H9 (cell line): ENCODE measurements around the gene PSKH1. TPM values are rescaled to one million over a fixed set of nuclear protein-coding genes. Genes with fewer than 3 reads are reported as not detected.
A peak's percentile ranks its signal among the peaks of the same experiment; 100 is the strongest.

Experiments
- DNase-seq: peaks from one replicate; pipeline ENCODE4 v3.0.0-alpha.2; 2017
- H2AFZ ChIP-seq: one replicate; pipeline ENCODE4 v1.6.1; 2013; ENCODE audit warnings: mild to moderate bottlenecking, low read length, control low read depth, moderate library complexity
- H2AK5ac ChIP-seq: 2 replicates; pipeline ENCODE4 v1.6.1; 2013; ENCODE audit warnings: low read length, control low read depth, mixed read lengths; ENCODE audit not compliant: insufficient read length
- H2BK120ac ChIP-seq: one replicate; pipeline ENCODE4 v1.6.1; 2013; ENCODE audit warnings: low read depth, mild to moderate bottlenecking, low read length, control low read depth, inconsistent platforms; ENCODE audit not compliant: poor library complexity, severe bottlenecking
- H2BK12ac ChIP-seq: 2 replicates; pipeline ENCODE4 v1.6.1; 2013; ENCODE audit warnings: low read length, control low read depth, mixed read lengths, low read depth; ENCODE audit not compliant: insufficient read length
- H2BK15ac ChIP-seq: 2 replicates; pipeline ENCODE4 v1.6.1; 2013; ENCODE audit warnings: low read depth, low read length, control low read depth
- H2BK20ac ChIP-seq: one replicate; pipeline ENCODE4 v1.6.1; 2013; ENCODE audit warnings: low read depth, mild to moderate bottlenecking, low read length, control low read depth, inconsistent platforms; ENCODE audit not compliant: poor library complexity, severe bottlenecking
- H2BK5ac ChIP-seq: 2 replicates; pipeline ENCODE4 v1.6.1; 2013; ENCODE audit warnings: low read length, control low read depth, mixed read lengths; ENCODE audit not compliant: insufficient read length
- H3K14ac ChIP-seq: 2 replicates; pipeline ENCODE4 v1.6.1; 2013; ENCODE audit warnings: low read length, control low read depth; ENCODE audit not compliant: insufficient read depth
- H3K18ac ChIP-seq: 2 replicates; pipeline ENCODE4 v1.6.1; 2013; ENCODE audit warnings: low read depth, mild to moderate bottlenecking, mixed read lengths, low read length, control low read depth; ENCODE audit not compliant: insufficient read length
- H3K23ac ChIP-seq: 2 replicates; pipeline ENCODE4 v1.6.1; 2013; ENCODE audit warnings: low read length, control low read depth, mixed read lengths, low read depth; ENCODE audit not compliant: insufficient read length
- H3K23me2 ChIP-seq: 2 replicates; pipeline ENCODE4 v1.6.1; 2013; ENCODE audit warnings: low read depth, mild to moderate bottlenecking, mixed read lengths, low read length, control low read depth; ENCODE audit not compliant: insufficient read length, poor library complexity, severe bottlenecking
- H3K27ac ChIP-seq: 2 replicates; pipeline ENCODE4 v1.5.1; 2013; ENCODE audit warnings: low read length, control low read depth, mixed read lengths, low read depth; ENCODE audit not compliant: insufficient read length
- H3K27me3 ChIP-seq: 2 replicates; pipeline ENCODE4 v1.6.1; 2013; ENCODE audit warnings: low read length, control low read depth, inconsistent platforms; ENCODE audit not compliant: insufficient read depth
- H3K4ac ChIP-seq: 2 replicates; pipeline ENCODE4 v1.6.1; 2013; ENCODE audit warnings: low read depth, mild to moderate bottlenecking, control low read depth, inconsistent platforms, low read length, moderate library complexity
- H3K4me1 ChIP-seq: 2 replicates; pipeline ENCODE4 v1.6.1; 2013; ENCODE audit warnings: low read length, control low read depth, inconsistent platforms; ENCODE audit not compliant: insufficient read depth
- H3K4me2 ChIP-seq: 2 replicates; pipeline ENCODE4 v1.6.1; 2013; ENCODE audit warnings: low read length, control low read depth, mixed read lengths; ENCODE audit not compliant: insufficient read length, insufficient read depth
- H3K56ac ChIP-seq: 2 replicates; pipeline ENCODE4 v1.6.1; 2013; ENCODE audit warnings: low read depth, mild to moderate bottlenecking, mixed read lengths, low read length, control low read depth; ENCODE audit not compliant: insufficient read length
- H3K79me1 ChIP-seq: 2 replicates; pipeline ENCODE4 v1.6.1; 2013; ENCODE audit warnings: low read depth, mild to moderate bottlenecking, moderate library complexity, low read length, control low read depth, inconsistent platforms; ENCODE audit not compliant: insufficient read depth, poor library complexity, severe bottlenecking
- H3K79me2 ChIP-seq: 2 replicates; pipeline ENCODE4 v1.6.1; 2013; ENCODE audit warnings: low read length, control low read depth, inconsistent platforms; ENCODE audit not compliant: insufficient read depth
- H3K9ac ChIP-seq: 2 replicates; pipeline ENCODE4 v1.6.1; 2013; ENCODE audit warnings: low read length, control low read depth, mixed read lengths; ENCODE audit not compliant: insufficient read length; ENCODE audit errors: extremely low read depth
- H3K9me3 ChIP-seq: one replicate; pipeline ENCODE4 v1.6.1; 2013; ENCODE audit warnings: low read depth, low read length, inconsistent platforms; ENCODE audit not compliant: control insufficient read depth
- H3T11ph ChIP-seq: one replicate; pipeline ENCODE4 v1.6.1; 2013; ENCODE audit warnings: mild to moderate bottlenecking, low read length, control low read depth, inconsistent platforms
- H4K20me1 ChIP-seq: one replicate; pipeline ENCODE4 v1.6.1; 2013; ENCODE audit not compliant: control insufficient read depth, insufficient read length, insufficient read depth
- H4K5ac ChIP-seq: 2 replicates; pipeline ENCODE4 v1.6.1; 2013; ENCODE audit warnings: low read depth, mild to moderate bottlenecking, mixed read lengths, low read length, control low read depth; ENCODE audit not compliant: insufficient read length
- H4K8ac ChIP-seq: replicated peaks from 2 replicates; pipeline ENCODE4 v1.6.1; 2013; ENCODE audit warnings: low read length, control low read depth, mixed read lengths, low read depth; ENCODE audit not compliant: insufficient read length
- H4K91ac ChIP-seq: 2 replicates; pipeline ENCODE4 v1.6.1; 2013; ENCODE audit warnings: low read depth, mild to moderate bottlenecking, moderate library complexity, mixed read lengths, low read length, control low read depth; ENCODE audit not compliant: insufficient read length
- H3K27ac Mint-ChIP-seq, 3 experiments: 2 replicates in 2 of 3; 3 replicates in 1 of 3; pipeline ENCODE4 v1.8.0; 2020 to 2021; ENCODE audit warnings: mixed read lengths in 3 of 3, mild to moderate bottlenecking in 1 of 3, moderate library complexity in 1 of 3
- H3K27me3 Mint-ChIP-seq: 2 replicates; pipeline ENCODE4 v1.8.0; 2021; ENCODE audit warnings: low read depth, mild to moderate bottlenecking, moderate library complexity, mixed read lengths
- H3K36me3 Mint-ChIP-seq, 3 experiments: 2 replicates in 2 of 3; 3 replicates in 1 of 3; pipeline ENCODE4 v1.8.0; 2020 to 2021; ENCODE audit warnings: low read depth in 3 of 3, mixed read lengths in 3 of 3; ENCODE audit not compliant: insufficient read depth in 1 of 3
- H3K4me1 Mint-ChIP-seq, 2 experiments: 2 replicates each; pipeline ENCODE4 v1.8.0; 2020; ENCODE audit warnings: mixed read lengths in 2 of 2
- H3K4me3 Mint-ChIP-seq, 2 experiments: 2 replicates in 1 of 2; 3 replicates in 1 of 2; pipeline ENCODE4 v1.8.0; 2020 to 2021; ENCODE audit warnings: mild to moderate bottlenecking in 2 of 2, mixed read lengths in 2 of 2, moderate library complexity in 1 of 2
- H3K9me3 Mint-ChIP-seq, 2 experiments: 2 replicates in 1 of 2; 3 replicates in 1 of 2; pipeline ENCODE4 v1.8.0; 2020; ENCODE audit warnings: mild to moderate bottlenecking in 2 of 2, mixed read lengths in 2 of 2, moderate library complexity in 1 of 2
- WGBS: extraction: QIAGEN DNeasy Blood & Tissue Kit; methylation state at CpG from one replicate; pipeline ENCODE4 v1.1.7; 2013; ENCODE audit warnings: missing lambda C conversion rate, low lambda C conversion rate, mixed read lengths; ENCODE audit not compliant: insufficient read length; ENCODE audit errors: extremely low coverage; 5-methylcytosine and 5-hydroxymethylcytosine counted together
- total RNA-seq: library from RNA; stranded (reverse); gene quantifications from 2 replicates; pipeline ENCODE4 v1.2.1, GENCODE V29; 2021
- TF ChIP-seq, protein P1 (sequence below): fragments of 200-600 bp; sonication (generic); conservative IDR thresholded peaks from 3 replicates; pipeline ENCODE4 v1.8.0; 2021; ENCODE audit warnings: antibody characterized with exemption, mild to moderate bottlenecking

The PSKH1 gene
- total RNA-seq, 1 experiment from 2014 or later: 29.1 TPM

GRCh38 chr16:67848118-67848517, 44.9 kb upstream of the PSKH1 start:
- peaks cover 39 to 40% of the 10 kb centered on the region in 2 experiments for H3K4me1 Mint-ChIP-seq
- H2AFZ ChIP-seq: no peak overlapping the region
- no peaks in the 10 kb centered on the region for H3K27me3 ChIP-seq
- no peaks in the 10 kb centered on the region for H3K9me3 ChIP-seq
- peaks cover 0 to 2% of the 10 kb centered on the region in 2 experiments; a peak in 1 of 5 replicates for H3K9me3 Mint-ChIP-seq
- no peak overlapping the region for H2AK5ac ChIP-seq
- H2BK20ac ChIP-seq: no peak overlapping the region
- H3K4me3 Mint-ChIP-seq: peak overlapping the region; percentile 94 to 98
- H3K9ac ChIP-seq: no peak overlapping the region
- H3K56ac ChIP-seq: no peak overlapping the region
- no peak overlapping the region for H2BK120ac ChIP-seq
- H4K5ac ChIP-seq: no peak overlapping the region
- DNase-seq: no peak
- H3K14ac ChIP-seq: no peak overlapping the region
- H3K18ac ChIP-seq: no peak overlapping the region
- peaks cover 23% of the 10 kb centered on the region; the same call in 1 of the 2 replicates for H3K79me2 ChIP-seq
- no peak overlapping the region for H3K4ac ChIP-seq
- H4K8ac ChIP-seq: no peak overlapping the region
- TF ChIP-seq, protein P1, sequence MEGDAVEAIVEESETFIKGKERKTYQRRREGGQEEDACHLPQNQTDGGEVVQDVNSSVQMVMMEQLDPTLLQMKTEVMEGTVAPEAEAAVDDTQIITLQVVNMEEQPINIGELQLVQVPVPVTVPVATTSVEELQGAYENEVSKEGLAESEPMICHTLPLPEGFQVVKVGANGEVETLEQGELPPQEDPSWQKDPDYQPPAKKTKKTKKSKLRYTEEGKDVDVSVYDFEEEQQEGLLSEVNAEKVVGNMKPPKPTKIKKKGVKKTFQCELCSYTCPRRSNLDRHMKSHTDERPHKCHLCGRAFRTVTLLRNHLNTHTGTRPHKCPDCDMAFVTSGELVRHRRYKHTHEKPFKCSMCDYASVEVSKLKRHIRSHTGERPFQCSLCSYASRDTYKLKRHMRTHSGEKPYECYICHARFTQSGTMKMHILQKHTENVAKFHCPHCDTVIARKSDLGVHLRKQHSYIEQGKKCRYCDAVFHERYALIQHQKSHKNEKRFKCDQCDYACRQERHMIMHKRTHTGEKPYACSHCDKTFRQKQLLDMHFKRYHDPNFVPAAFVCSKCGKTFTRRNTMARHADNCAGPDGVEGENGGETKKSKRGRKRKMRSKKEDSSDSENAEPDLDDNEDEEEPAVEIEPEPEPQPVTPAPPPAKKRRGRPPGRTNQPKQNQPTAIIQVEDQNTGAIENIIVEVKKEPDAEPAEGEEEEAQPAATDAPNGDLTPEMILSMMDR: no peak
- no peak overlapping the region for H2BK15ac ChIP-seq
- H2BK12ac ChIP-seq: no peak overlapping the region
- H3K27ac ChIP-seq: no peak overlapping the region
- no CpG with 5 or more reads among the region's 11 CpGs for WGBS
- no peak overlapping the region for H3T11ph ChIP-seq
- H2BK5ac ChIP-seq: no peak overlapping the region
- H3K4me1 ChIP-seq: peaks cover 10% of the 10 kb centered on the region; the same call in 1 of the 2 replicates
- peaks cover 10% of the 10 kb centered on the region for H3K23me2 ChIP-seq
- no peaks in the 10 kb centered on the region for H3K27me3 Mint-ChIP-seq
- H4K20me1 ChIP-seq: no peaks in the 10 kb centered on the region
- H3K27ac Mint-ChIP-seq: peak overlapping the region; percentile 9 to 95 (median 93); a peak in 4 of 7 replicates
- H4K91ac ChIP-seq: no peak overlapping the region
- no peak overlapping the region for H3K23ac ChIP-seq
- peak overlapping the region; percentile 81 for H3K4me2 ChIP-seq
- peaks cover 11 to 24% (median 16%) of the 10 kb centered on the region in 3 experiments for H3K36me3 Mint-ChIP-seq
- H3K79me1 ChIP-seq: no peaks in the 10 kb centered on the region
